Psoas muscle (tissue), 8 donors: ENCODE data around the gene PHACTR4. TPM values are rescaled to one million over a fixed set of nuclear protein-coding genes. Genes with fewer than 3 reads are reported as not detected.

Source experiments
- ATAC-seq, 4 donors: fragments of 200-7000 bp; cut with Tn5 transposase; one replicate each; pipeline ENCODE4 v1.9.1; 2020; ENCODE audit warnings: moderate library complexity in 3 of 4, mild to moderate bottlenecking in 2 of 4
- DNase-seq, 2 donors: peaks; one replicate each; pipeline ENCODE4 v3.0.0-alpha.2; 2020
- H3K27ac ChIP-seq: fragments of 200-600 bp; one replicate; pipeline ENCODE4 v1.8.0; 2022
- H3K27me3 ChIP-seq, 3 donors: fragments of 200-600 bp in 1 of 3; one replicate each; pipeline versions ENCODE4 v1.6.1 to v1.8.0; 2013 to 2022; ENCODE audit warnings: low read length in 2 of 3, mild to moderate bottlenecking in 2 of 3, moderate library complexity in 1 of 3; ENCODE audit not compliant: insufficient read depth in 3 of 3
- H3K36me3 ChIP-seq, 2 donors: fragments of 200-600 bp in 1 of 2; one replicate each; pipeline versions ENCODE4 v1.6.1 to v1.8.0; 2013 to 2022; ENCODE audit warnings: low read depth in 1 of 2, mild to moderate bottlenecking in 1 of 2, moderate library complexity in 1 of 2; ENCODE audit not compliant: insufficient read depth in 1 of 2
- H3K4me1 ChIP-seq: fragments of 200-600 bp; one replicate; pipeline ENCODE4 v1.8.0; 2022
- H3K4me3 ChIP-seq: fragments of 200-600 bp; one replicate; pipeline ENCODE4 v1.8.0; 2022; ENCODE audit warnings: mild to moderate bottlenecking
- H3K9me3 ChIP-seq: fragments of 200-600 bp; one replicate; pipeline ENCODE4 v1.8.0; 2022
- WGBS, 3 donors: extraction: QIAGEN DNeasy Blood & Tissue Kit; methylation state at CpG; one replicate each; pipeline versions ENCODE4 v1.1.6 to v1.1.7; 2013; 5-methylcytosine and 5-hydroxymethylcytosine counted together
- intact Hi-C, 2 donors: fragments of 100-400 bp; cut with DNase I; formaldehyde crosslinking; loops; one replicate each; pipeline versions ENCODE4 v1.11.0 to v1.14.2; 2022
- polyA plus RNA-seq, 3 donors: library from polyadenylated mRNA; stranded (reverse); fragments of 200-250 nt; gene quantifications; one replicate each; pipeline ENCODE4 v1.2.3, GENCODE V29; 2013
- total RNA-seq, 4 donors: library from RNA; stranded (reverse); fragmentation: NEBNext Ultra II Directional in 2 of 4; extraction: Animal tissue kit (Norgen Biotek cat#: 25700) in 2 of 4; gene quantifications; one replicate each; pipeline versions ENCODE4 v1.2.1 to v1.2.4, GENCODE V29; 2021 to 2023
- TF ChIP-seq, protein P1 (sequence below): fragments of 200-600 bp; IDR thresholded peaks from one replicate; pipeline ENCODE4 v1.8.0; 2022; ENCODE audit warnings: antibody characterized with exemption
- donor health status: healthy with polysubstance abuse.
- donor health status: DM: no; HTN: no; CAD: no; lungs with moderate emphysema.
- donor health status: Bipolar disorder and iron deficiency.
- donor health status: healthy.
- donor health status: DM: yes; HTN: yes; CAD: no.
- donor health status: DM: no; HTN: no; CAD: no.
- donor health status: DM: no; HTN: no; CAD: no.
- donor health status: DM: yes; HTN: yes; CAD: no.

The PHACTR4 gene
- total and polyA plus RNA-seq, 7 donors, result 11.7 to 41.8 (median 25.1) TPM

DNA sequence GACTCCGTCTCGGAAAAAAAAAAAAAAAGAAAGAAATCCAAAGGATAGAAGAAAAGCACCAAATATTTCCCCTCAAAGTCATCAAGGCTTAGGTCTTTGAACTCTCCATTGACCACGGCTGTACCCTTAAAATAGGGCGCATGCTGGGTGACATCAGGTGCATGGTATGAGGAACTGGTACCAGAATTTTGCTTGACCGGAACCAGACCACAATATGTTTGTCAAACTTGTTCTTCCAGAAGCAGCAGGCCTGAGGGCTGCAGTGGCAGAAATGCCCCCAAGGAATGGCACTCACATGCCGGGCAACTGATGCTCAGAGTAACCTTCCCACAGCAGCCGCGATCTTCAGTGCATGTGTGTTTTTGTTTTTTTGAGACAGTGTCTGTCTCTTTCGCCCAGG is 157.3 kb downstream of the PHACTR4 start:
- intact Hi-C loops, result no loop called here
- Histone ChIP-seq H3K4me3 (no peak overlapping the region), H3K36me3 (peaks cover 0 to 15% of the 10 kb centered on the region in 2 donors), H3K27me3 (no peaks in the 10 kb centered on the region), H3K27ac (no peak overlapping the region), H3K9me3 (no peaks in the 10 kb centered on the region), H3K4me1 (no peaks in the 10 kb centered on the region)
- ATAC-seq (no peak), DNase-seq (no peak)
- 91 to 94% (median 93%) methylated on average over 9 of the region's 9 CpGs for WGBS, 3 donors
- TF ChIP-seq, protein P1, sequence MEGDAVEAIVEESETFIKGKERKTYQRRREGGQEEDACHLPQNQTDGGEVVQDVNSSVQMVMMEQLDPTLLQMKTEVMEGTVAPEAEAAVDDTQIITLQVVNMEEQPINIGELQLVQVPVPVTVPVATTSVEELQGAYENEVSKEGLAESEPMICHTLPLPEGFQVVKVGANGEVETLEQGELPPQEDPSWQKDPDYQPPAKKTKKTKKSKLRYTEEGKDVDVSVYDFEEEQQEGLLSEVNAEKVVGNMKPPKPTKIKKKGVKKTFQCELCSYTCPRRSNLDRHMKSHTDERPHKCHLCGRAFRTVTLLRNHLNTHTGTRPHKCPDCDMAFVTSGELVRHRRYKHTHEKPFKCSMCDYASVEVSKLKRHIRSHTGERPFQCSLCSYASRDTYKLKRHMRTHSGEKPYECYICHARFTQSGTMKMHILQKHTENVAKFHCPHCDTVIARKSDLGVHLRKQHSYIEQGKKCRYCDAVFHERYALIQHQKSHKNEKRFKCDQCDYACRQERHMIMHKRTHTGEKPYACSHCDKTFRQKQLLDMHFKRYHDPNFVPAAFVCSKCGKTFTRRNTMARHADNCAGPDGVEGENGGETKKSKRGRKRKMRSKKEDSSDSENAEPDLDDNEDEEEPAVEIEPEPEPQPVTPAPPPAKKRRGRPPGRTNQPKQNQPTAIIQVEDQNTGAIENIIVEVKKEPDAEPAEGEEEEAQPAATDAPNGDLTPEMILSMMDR, result no peak

DNA sequence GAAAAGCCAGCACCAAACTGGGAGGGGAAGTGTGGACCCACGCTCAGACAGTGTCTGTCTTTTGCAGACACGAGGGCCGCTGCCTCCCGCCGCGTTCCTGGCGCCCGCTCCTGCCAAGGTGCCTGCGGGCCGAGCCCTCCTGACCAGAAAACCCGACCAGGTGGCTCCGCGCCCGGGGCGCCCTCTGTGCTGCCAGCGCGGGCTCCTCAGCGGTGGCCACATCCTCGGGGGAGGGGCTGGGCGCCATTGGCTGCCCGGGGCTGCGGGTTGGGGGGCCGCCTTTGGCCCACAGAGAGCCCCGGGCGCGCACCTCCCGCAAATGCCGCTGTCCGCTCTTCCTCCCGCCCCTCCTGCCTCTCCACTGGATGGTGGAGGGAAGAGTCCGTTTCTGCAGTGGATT is 160.9 kb downstream of the PHACTR4 start:
- no peak for ATAC-seq
- H3K4me3 ChIP-seq, result no peak overlapping the region
- no peak for DNase-seq
- 95 to 98% (median 96%) methylated on average over 30 to 31 of the region's 31 CpGs for WGBS, 3 donors
- H3K36me3 ChIP-seq, result peaks cover 3 to 43% of the 10 kb centered on the region in 2 donors
- no peaks in the 10 kb centered on the region for H3K9me3 ChIP-seq
- no peak overlapping the region for H3K27ac ChIP-seq
- H3K27me3 ChIP-seq, result no peaks in the 10 kb centered on the region
- TF ChIP-seq, protein P1, result no peak
- no peaks in the 10 kb centered on the region for H3K4me1 ChIP-seq
- intact Hi-C loops, result no loop called here

DNA sequence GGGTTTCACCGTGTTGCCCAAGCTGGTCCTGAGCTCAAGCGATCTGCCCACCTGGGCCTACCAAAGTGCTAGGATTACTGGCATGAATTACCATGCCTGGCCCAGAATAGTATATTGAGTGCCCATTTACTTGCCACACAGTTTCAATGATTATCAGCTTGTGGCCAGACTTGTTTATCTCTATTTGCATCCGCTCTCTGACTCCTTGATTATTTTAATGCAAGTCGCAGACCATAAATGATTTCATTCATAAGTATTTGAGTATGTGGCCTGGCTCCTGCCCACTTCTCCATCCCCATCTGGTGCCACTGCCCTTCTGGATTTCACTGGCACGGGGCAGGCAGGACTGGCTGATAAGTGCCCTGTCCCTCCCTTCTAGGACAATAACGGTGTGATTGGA is 165.1 kb downstream of the PHACTR4 start:
- ATAC-seq (no peak), DNase-seq (no peak)
- peaks cover 7 to 73% of the 10 kb centered on the region in 2 donors for H3K36me3 ChIP-seq
- TF ChIP-seq, protein P1, result no peak
- H3K4me3 ChIP-seq, result no peak overlapping the region
- H3K9me3 ChIP-seq, result no peaks in the 10 kb centered on the region
- no peaks in the 10 kb centered on the region for H3K4me1 ChIP-seq
- no peaks in the 10 kb centered on the region for H3K27me3 ChIP-seq
- 96 to 98% (median 97%) methylated on average over 6 of the region's 6 CpGs for WGBS, 3 donors
- intact Hi-C loops, result no loop called here
- H3K27ac ChIP-seq, result no peak overlapping the region

DNA sequence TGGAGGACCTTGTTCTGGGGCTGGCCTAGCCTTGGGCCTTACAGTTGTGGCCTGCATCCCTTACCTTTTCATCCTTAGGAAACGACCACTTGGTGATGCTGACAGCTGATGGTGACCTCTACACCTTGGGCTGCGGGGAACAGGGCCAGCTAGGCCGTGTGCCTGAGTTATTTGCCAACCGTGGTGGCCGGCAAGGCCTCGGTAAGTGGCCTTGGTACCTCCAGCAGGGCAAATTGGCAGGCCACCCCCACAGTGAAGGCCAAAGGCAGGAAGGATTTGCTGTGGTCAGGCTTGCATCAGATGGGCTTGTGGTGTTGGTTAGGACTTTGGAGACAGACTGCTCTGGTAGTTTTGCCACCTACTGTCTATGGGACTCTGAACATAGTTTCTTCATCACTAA is 165.6 kb downstream of the PHACTR4 start:
- no peaks in the 10 kb centered on the region for H3K27me3 ChIP-seq
- H3K36me3 ChIP-seq, result peaks cover 7 to 69% of the 10 kb centered on the region in 2 donors
- H3K4me1 ChIP-seq, result no peaks in the 10 kb centered on the region
- H3K4me3 ChIP-seq, result no peak overlapping the region
- intact Hi-C loops, result no loop called here
- ATAC-seq (no peak), DNase-seq (no peak)
- WGBS, 3 donors, result 67 to 86% (median 78%) methylated on average over 6 of the region's 6 CpGs
- no peak overlapping the region for H3K27ac ChIP-seq
- TF ChIP-seq, protein P1, result no peak
- H3K9me3 ChIP-seq, result no peaks in the 10 kb centered on the region

DNA sequence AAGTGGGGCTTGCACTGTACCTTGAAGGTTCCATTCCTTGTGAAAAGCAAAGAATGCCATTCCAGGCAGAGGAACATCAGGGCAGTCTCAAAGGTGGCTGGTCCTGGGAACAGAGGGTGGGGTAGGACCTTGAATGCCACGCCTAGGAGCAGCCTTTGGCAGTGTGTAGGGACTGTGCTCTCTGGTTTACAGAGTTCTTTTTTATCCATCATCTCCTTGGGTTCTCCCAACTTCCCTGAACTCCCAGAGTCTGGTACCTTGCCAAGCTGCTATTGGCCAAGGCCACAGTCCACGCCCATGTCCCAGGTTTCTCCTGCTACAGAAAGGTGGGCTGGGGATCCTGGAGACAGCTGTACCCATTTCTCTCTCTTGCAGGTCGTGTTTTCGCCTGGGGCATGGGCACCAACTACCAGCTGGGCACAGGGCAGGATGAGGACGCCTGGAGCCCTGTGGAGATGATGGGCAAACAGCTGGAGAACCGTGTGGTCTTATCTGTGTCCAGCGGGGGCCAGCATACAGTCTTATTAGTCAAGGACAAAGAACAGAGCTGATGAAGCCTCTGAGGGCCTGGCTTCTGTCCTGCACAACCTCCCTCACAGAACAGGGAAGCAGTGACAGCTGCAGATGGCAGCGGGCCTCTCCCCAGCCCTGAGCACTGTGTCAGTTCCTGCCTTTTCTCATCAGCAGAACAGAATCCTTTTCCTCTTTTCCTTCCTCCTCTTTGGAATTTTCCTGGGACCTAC is 168.1 kb downstream of the PHACTR4 start:
- no peak overlapping the region for H3K4me3 ChIP-seq
- DNase-seq, result no peak
- no peaks in the 10 kb centered on the region for H3K9me3 ChIP-seq
- no peaks in the 10 kb centered on the region for H3K27me3 ChIP-seq
- intact Hi-C loops, result no loop called here
- ATAC-seq, result no peak
- no peaks in the 10 kb centered on the region for H3K4me1 ChIP-seq
- H3K27ac ChIP-seq, result no peak overlapping the region
- H3K36me3 ChIP-seq, result peaks cover 7 to 50% of the 10 kb centered on the region in 2 donors
- TF ChIP-seq, protein P1, result no peak
- WGBS, 3 donors, result 60 to 74% (median 64%) methylated on average over 8 of the region's 8 CpGs
